Measurements from ENCODE around the gene GABBR2.

The GABBR2 gene

GRCh38 chr9:98344581-98344980, 364.2 kb downstream of the GABBR2 start:
- DNase-seq (ENCODE audit: low read depth in 3 of 3): no peak

GRCh38 chr9:98342820-98343210, 365.9 kb downstream of the GABBR2 start:
- no peak for DNase-seq (ENCODE audit: low read depth in 3 of 3)

DNA sequence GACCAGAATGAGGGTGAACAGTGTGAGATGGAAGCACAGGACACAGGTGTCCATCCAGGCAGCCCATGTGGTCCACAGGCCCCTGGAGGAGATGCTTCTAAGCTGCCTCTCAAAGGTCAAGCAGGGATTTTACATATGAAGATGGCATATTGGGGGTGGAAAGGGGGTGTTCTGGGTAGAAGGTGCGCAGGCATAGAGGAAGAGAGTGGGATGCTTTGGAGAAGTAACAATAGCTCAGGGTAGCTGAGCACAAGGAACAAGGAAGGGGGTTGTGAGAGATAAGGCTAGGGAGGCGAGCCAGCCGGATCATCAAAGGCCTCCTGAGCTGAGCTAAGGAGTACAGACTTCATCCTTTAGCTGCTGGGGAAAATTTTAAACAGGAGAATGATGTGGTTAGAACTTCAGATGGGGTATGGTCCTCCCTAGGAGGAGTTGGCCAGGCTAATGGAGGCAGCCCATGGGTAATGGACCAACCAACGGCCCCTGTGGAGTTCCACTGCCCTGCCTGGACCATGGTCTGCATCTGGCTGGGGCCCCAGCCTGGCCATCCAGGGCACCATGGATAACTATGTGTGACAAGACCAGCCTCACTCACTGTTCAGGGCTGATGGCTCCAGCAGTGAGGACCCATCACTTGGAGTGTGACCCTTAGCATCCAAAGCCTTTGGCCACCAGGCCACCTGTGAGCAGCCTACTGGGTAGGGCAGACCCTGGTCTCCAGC, 366.5 kb downstream of the GABBR2 start:
- DNase-seq (ENCODE audit: low read depth in 3 of 3): no peak

- DNase-seq (ENCODE audit: low read depth in 3 of 3): no peak
These were observed 367.3 kb downstream of the GABBR2 start for GRCh38 chr9:98341157-98342097.

- no peak for DNase-seq (ENCODE audit: low read depth in 3 of 3)
These were observed 368.5 kb downstream of the GABBR2 start for GRCh38 chr9:98339987-98340800.

GRCh38 chr9:98335661-98336060, 373.1 kb downstream of the GABBR2 start:
- DNase-seq (ENCODE audit: low read depth in 3 of 3): no peak

DNA sequence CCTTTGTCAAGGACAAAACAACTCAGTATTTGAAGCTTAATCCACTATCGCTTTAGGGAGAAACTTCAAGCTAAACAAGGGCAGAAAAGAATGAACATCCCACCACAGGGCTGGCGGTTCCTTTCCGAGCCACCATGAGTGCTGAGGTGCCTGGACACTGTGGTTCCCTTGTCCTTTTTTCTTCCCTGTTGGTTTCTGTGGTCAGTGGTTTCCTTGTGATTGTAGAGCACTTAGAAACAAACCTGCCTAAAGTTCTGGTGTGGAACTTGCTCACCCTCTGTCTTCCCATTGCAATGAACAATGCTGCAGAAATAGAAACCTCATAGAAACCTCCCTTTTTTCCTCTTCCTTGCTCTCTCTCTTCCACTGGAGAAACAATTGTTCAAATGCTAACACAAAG, 373.9 kb downstream of the GABBR2 start:
- DNase-seq (ENCODE audit: low read depth in 3 of 3): no peak

GRCh38 chr9:98333703-98334582, 374.8 kb downstream of the GABBR2 start:
- no peak for DNase-seq (ENCODE audit: low read depth in 3 of 3)

DNA sequence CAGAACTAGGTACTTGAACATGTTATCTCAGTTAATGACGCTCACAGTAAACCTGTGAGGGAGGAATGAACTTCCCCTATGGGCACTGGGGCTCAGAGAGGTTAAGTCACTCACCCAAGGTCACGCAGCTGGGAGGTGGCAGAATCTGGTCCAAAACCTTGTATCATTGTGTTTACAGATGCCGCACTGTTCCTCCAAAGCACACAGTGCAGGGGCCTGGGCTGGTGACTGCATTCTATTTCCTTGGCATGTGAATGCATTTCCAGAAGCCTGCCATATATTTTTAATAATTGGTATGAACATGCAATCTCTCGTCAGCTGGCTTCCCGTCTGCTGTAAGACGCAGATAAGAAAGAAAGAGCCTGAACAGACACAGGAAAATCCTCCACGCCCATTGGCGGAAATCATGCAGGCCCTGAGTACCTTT, 376.3 kb downstream of the GABBR2 start:
- DNase-seq (ENCODE audit: low read depth in 3 of 3): no peak

DNA sequence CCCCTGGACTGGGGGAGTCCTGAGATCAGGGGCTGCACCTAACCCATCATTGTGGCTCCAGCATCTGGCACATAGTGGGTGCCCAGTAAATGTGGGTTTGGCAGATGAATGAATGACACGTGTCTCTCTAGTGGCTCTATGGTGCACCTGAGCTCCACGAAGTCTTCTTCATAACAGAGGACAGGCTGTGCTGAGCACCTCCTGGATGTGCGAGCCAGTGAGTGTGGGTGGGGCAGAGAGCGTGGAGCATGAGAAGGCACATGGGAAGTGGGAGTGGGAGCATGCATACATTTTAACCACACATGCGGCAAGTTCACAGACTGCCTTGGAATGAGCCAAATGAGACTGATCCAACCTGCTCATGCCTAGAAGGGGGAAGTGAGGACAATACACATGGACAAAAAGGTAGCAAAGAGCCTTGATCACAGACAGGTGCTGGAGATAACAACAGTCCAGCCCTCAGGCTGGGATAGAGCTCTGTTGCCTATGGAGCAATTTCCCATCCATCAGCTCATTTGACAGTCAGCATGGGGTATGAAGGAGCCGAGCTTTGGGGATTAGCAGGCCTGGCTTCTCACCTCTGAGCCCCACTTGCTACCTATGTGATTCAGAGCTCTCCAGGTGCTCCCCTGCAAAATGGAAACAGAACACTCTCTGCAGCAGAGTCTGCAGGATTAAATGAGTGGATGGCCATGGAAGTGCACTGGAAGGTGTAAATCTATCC, 377.0 kb downstream of the GABBR2 start:
- DNase-seq (ENCODE audit: low read depth in 3 of 3): no peak

DNA sequence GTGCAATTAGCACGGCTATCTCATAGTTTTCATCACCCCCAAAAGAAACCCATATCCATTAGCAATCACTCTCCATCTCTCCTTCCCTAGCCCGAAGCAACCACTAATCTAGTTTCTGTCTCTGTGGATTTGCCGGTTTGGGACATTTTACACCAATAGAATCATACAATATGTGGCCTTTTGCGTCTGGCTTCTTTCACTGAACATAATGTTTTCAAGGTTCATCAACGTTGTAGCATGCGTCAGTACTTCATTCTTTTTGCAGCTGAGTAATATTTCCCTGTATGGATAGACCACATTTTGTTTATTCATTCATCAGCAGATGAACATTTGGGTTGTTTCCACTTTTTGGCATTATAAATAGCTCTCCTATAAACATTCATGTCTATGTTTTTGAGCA, 377.9 kb downstream of the GABBR2 start:
- no peak for DNase-seq (ENCODE audit: low read depth in 3 of 3)

- DNase-seq (ENCODE audit: low read depth in 3 of 3): no peak
These were observed 378.8 kb downstream of the GABBR2 start for GRCh38 chr9:98329904-98330303.

DNA sequence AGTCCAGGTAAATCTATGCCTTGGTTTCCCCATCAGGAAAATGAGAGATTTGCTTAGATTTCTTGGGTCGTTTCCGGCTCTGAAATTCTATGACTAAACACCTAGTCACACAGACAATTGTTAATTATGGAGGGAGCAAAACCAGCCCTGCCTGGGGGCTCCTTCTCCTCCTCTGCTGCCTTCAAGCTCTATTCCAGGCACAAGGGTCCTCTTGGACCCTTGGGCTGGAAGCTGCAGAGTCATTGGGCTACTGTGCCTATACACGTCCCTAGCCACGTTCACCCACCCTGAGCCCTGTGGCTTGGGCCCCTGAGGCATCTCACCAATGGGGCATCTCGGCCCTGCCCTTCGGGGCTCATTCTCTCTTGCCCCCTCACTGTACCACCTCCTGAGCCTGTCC, 379.5 kb downstream of the GABBR2 start:
- DNase-seq (ENCODE audit: low read depth in 3 of 3): no peak

DNA sequence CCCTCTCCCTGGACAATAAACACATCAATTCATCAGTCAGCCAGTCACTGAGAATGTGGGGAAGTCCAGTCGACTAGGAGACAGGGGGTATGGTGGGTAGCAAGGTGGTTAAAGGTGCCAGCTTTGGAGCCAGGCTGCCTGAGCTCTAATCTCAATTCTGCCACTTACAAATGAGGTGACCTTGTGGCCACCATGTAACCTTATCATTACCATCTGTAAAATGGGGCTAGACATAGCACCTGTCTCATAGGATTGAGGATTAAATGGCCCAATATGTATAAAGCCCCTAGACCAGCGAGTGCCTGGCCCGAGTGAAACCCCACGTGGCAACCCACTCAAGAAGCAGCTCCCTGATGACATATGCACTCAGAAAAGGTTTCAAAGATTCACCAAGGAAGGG, 380.0 kb downstream of the GABBR2 start:
- no peak for DNase-seq (ENCODE audit: low read depth in 3 of 3)

DNA sequence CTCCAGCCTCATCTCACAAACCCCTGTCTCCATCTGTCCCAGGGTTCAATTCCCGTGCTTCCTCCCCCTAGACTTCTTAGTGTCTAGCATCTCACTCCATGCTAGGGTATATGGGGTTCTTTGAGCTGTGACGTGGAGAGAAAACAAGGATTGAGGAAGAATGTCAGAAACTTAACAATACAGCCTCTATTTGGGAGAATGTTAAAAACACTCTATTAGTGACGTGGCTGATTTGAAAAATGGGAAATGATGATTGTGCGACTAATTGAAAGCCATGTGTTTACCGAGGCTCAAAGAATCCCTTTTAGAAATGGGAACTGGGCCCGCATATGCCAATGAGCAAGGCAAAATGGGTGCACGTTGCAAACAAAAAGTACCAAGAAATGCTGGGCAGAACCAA, 380.6 kb downstream of the GABBR2 start:
- DNase-seq (ENCODE audit: low read depth in 3 of 3): no peak

- no peak for DNase-seq (ENCODE audit: low read depth in 3 of 3)
These were observed 381.5 kb downstream of the GABBR2 start for GRCh38 chr9:98327249-98327561.

DNA sequence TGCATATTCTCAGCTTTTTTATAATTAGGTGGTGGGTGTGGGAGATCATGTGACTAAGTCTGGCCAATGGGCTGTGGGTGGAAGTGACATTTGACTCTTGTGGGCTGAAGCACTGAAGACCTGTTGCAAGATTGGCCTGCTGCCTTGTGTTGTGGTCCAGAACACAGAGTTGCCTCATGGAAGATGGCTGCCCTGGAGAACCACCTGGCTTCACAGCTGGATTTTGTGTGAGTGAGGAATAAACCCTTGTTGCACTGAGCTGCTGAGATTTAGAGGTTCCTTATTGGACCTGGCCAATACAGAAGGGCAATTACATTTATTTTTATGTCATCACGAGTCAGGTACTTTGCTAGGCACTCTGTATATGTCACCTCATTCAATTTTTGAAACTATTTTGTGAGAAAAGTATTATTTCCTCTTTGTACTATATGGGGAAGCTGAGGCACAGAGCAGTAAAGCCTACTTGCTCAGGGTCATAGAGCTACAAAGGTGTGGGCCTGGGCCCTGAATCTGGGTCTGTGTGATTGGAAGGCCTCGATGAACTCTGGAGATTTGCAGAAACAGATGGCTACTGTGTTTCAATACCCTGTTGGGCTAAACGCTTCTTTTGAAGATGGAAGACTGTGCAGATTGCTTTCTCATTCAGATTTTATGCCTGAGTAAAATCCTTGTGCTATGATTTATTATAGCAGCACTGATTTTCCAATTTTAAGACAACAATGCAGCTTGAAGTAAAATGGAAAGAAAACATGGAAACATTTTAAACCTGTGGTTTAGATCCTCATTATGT, 382.1 kb downstream of the GABBR2 start:
- DNase-seq (ENCODE audit: low read depth in 3 of 3): no peak

DNA sequence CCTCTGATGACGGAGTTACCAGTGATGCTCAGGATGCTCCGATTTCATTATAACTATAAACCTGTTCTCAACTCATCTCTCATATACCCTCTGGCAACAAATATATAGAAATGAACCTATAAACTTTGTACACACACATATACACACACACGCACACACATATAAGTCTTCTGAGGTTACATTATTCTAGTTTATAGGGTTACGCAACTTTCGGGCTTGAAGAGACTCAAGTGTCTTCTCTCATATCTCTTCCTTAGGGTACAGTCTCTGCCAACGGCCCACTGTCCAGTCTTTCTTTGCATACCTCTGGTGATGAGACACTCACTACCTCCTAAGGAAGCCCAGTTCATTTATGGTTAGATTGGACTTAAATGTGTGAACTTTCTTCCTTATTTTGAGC, 383.9 kb downstream of the GABBR2 start:
- no peak for DNase-seq (ENCODE audit: low read depth in 3 of 3)

DNA sequence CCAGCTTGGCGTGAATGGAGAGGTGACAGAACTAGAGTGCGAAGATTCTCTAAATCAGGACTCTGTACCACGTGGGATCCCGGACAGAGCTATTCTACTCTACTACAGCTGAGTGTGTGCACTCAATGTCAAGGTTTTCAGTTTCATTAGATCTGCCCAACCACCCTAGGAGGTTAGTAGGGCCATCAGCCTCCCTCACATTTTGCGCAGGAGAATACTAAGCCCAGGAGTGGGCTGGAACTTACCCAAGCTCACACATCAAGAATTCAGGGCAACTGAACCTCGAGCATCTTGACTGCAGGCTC, 385.0 kb downstream of the GABBR2 start:
- DNase-seq (ENCODE audit: low read depth in 3 of 3): no peak
